Esophagus (tissue), 2 donors: ENCODE measurements around the gene RNF138. TPM values are rescaled to one million over a fixed set of nuclear protein-coding genes. Genes with fewer than 3 reads are reported as not detected.
"Not testable (repeated sequence)": the region's sequence is repeated elsewhere in the genome, so short reads cannot be mapped to it uniquely, and the experiment has no call there.

Source experiments
- H3K27ac ChIP-seq, 2 donors: one replicate each; pipeline ENCODE4 v1.5.1; 2013; ENCODE audit warnings: low read depth in 2 of 2, mild to moderate bottlenecking in 2 of 2, inconsistent platforms in 1 of 2, low read length in 1 of 2, moderate library complexity in 1 of 2
- H3K27me3 ChIP-seq, 2 donors: one replicate each; pipeline ENCODE4 v1.6.1; 2013; ENCODE audit warnings: low read length in 2 of 2, control low read depth in 1 of 2, mild to moderate bottlenecking in 1 of 2; ENCODE audit not compliant: insufficient read depth in 2 of 2, control insufficient read depth in 1 of 2
- H3K36me3 ChIP-seq, 2 donors: one replicate each; pipeline ENCODE4 v1.6.1; 2013; ENCODE audit warnings: low read length in 1 of 2; ENCODE audit not compliant: control insufficient read depth in 2 of 2, insufficient read depth in 2 of 2
- H3K4me1 ChIP-seq, 2 donors: one replicate each; pipeline ENCODE4 v1.6.1; 2013; ENCODE audit warnings: low read length in 1 of 2; ENCODE audit not compliant: control insufficient read depth in 2 of 2, insufficient read depth in 2 of 2
- H3K4me3 ChIP-seq, 2 donors: one replicate each; pipeline ENCODE4 v1.5.1; 2013; ENCODE audit warnings: low read length in 2 of 2, mild to moderate bottlenecking in 2 of 2, low read depth in 1 of 2, moderate library complexity in 1 of 2
- H3K9me3 ChIP-seq, 2 donors: one replicate each; pipeline ENCODE4 v1.6.1; 2013; ENCODE audit warnings: mild to moderate bottlenecking in 2 of 2, low read depth in 1 of 2, low read length in 1 of 2, moderate library complexity in 1 of 2; ENCODE audit not compliant: control insufficient read depth in 2 of 2, insufficient read depth in 1 of 2
- WGBS, 2 donors: extraction: QIAGEN DNeasy Blood & Tissue Kit; methylation state at CpG; one replicate each; pipeline ENCODE4 v1.1.7; 2013; 5-methylcytosine and 5-hydroxymethylcytosine counted together
- polyA plus RNA-seq, 2 donors: library from polyadenylated mRNA; stranded (reverse); fragments of 200-250 nt; gene quantifications; one replicate each; pipeline ENCODE4 v1.2.3, GENCODE V29; 2013
- donor health status: healthy with polysubstance abuse.
- donor health status: Bipolar disorder and iron deficiency.

RNF138 gene
- polyA plus RNA-seq, 2 donors = 7.4 to 11.9 TPM

- H3K27ac ChIP-seq = no peak overlapping the region
- no peak overlapping the region for H3K4me3 ChIP-seq
- H3K36me3 ChIP-seq = no peaks in the 10 kb centered on the region
- H3K9me3 ChIP-seq = no peaks in the 10 kb centered on the region
- WGBS, 2 donors = 53 to 59% methylated on average over 4 of the region's 4 CpGs
- H3K4me1 ChIP-seq = no peaks in the 10 kb centered on the region
- no peaks in the 10 kb centered on the region for H3K27me3 ChIP-seq
Measured at GRCh38 chr18:32072321-32072720, 19.4 kb upstream of the RNF138 start.

GRCh38 chr18:32074206-32074605 lies 17.5 kb upstream of the RNF138 start:
- Histone ChIP-seq H3K27me3 (no peaks in the 10 kb centered on the region), H3K4me3 (no peak overlapping the region), H3K27ac (no peak overlapping the region), H3K36me3 (no peaks in the 10 kb centered on the region), H3K9me3 (no peaks in the 10 kb centered on the region), H3K4me1 (no peaks in the 10 kb centered on the region)
- 97 to 100% methylated on average over 1 of the region's 1 CpG for WGBS, 2 donors

GRCh38 chr18:32078845-32079244 lies 12.8 kb upstream of the RNF138 start:
- Histone ChIP-seq H3K27me3 (no peaks in the 10 kb centered on the region), H3K36me3 (no peaks in the 10 kb centered on the region), H3K27ac (no peak overlapping the region), H3K9me3 (no peaks in the 10 kb centered on the region), H3K4me1 (no peaks in the 10 kb centered on the region), H3K4me3 (no peak overlapping the region)
- WGBS, 2 donors = 83 to 97% methylated on average over 2 of the region's 2 CpGs

GRCh38 chr18:32081881-32082280 lies 9.8 kb upstream of the RNF138 start:
- Histone ChIP-seq H3K4me1 (no peaks in the 10 kb centered on the region), H3K4me3 (no peak overlapping the region), H3K9me3 (no peaks in the 10 kb centered on the region), H3K27ac (no peak overlapping the region), H3K27me3 (no peaks in the 10 kb centered on the region), H3K36me3 (no peaks in the 10 kb centered on the region)
- WGBS, 2 donors = 67 to 69% methylated on average over 1 of the region's 1 CpG

GRCh38 chr18:32083781-32084180 lies 7.9 kb upstream of the RNF138 start:
- H3K4me3 ChIP-seq = no peak overlapping the region
- H3K36me3 ChIP-seq = no peaks in the 10 kb centered on the region
- no peaks in the 10 kb centered on the region for H3K27me3 ChIP-seq
- H3K4me1 ChIP-seq = no peaks in the 10 kb centered on the region
- no peaks in the 10 kb centered on the region for H3K9me3 ChIP-seq
- H3K27ac ChIP-seq = no peak overlapping the region
- 96 to 98% methylated on average over 8 of the region's 8 CpGs for WGBS, 2 donors

- no peak overlapping the region for H3K27ac ChIP-seq
Measured at GRCh38 chr18:32086881-32087280, 4.8 kb upstream of the RNF138 start.

GRCh38 chr18:32090831-32091230 lies 843 bp upstream of the RNF138 start:
- H3K27ac ChIP-seq, H3K27me3 ChIP-seq, H3K4me3 ChIP-seq, H3K9me3 ChIP-seq, H3K36me3 ChIP-seq, H3K4me1 ChIP-seq: not testable (repeated sequence)
- 95 to 96% methylated on average over 16 of the region's 16 CpGs for WGBS, 2 donors

More at GRCh38 chr18:32086881-32087280, 4.8 kb upstream of the RNF138 start:
- no peaks in the 10 kb centered on the region for H3K36me3 ChIP-seq
- 89% methylated on average over 6 of the region's 6 CpGs for WGBS, 2 donors
- no peaks in the 10 kb centered on the region for H3K4me1 ChIP-seq
- no peaks in the 10 kb centered on the region for H3K9me3 ChIP-seq
- H3K27me3 ChIP-seq = no peaks in the 10 kb centered on the region
- no peak overlapping the region for H3K4me3 ChIP-seq

- WGBS, 2 donors = 38 to 39% methylated on average over 7 of the region's 7 CpGs
- H3K4me3 ChIP-seq = peak overlapping the region; percentile 73 to 82
Measured at GRCh38 chr18:32091325-32091723, 350 bp upstream of the RNF138 start.

GRCh38 chr18:32092422-32093101 lies 888 bp downstream of the RNF138 start:
- H3K27me3 ChIP-seq = no peaks in the 10 kb centered on the region
- H3K36me3 ChIP-seq = peaks cover 0 to 3% of the 10 kb centered on the region in 2 donors
- WGBS, 2 donors = 0 to 1% methylated on average over 53 to 77 of the region's 77 CpGs
- no peaks in the 10 kb centered on the region for H3K4me1 ChIP-seq
- no peaks in the 10 kb centered on the region for H3K9me3 ChIP-seq
- peak overlapping the region; percentile 100 for H3K27ac ChIP-seq
- peak overlapping the region; percentile 82 to 97 for H3K4me3 ChIP-seq

More at GRCh38 chr18:32091325-32091723, 350 bp upstream of the RNF138 start:
- H3K27me3 ChIP-seq = no peaks in the 10 kb centered on the region
- no peaks in the 10 kb centered on the region for H3K4me1 ChIP-seq
- peaks cover 0 to 3% of the 10 kb centered on the region in 2 donors for H3K36me3 ChIP-seq
- H3K9me3 ChIP-seq = no peaks in the 10 kb centered on the region
- peak overlapping the region; percentile 100 for H3K27ac ChIP-seq

GRCh38 chr18:32093102-32093511 lies 1.4 kb downstream of the RNF138 start:
- no peaks in the 10 kb centered on the region for H3K9me3 ChIP-seq
- peak overlapping the region; percentile 93 to 96 for H3K27ac ChIP-seq
- H3K4me3 ChIP-seq = peak overlapping the region; percentile 82 to 97
- no peaks in the 10 kb centered on the region for H3K27me3 ChIP-seq
- WGBS, 2 donors = 0 to 1% methylated on average over 32 of the region's 32 CpGs
- H3K36me3 ChIP-seq = peaks cover 0 to 3% of the 10 kb centered on the region in 2 donors
- H3K4me1 ChIP-seq = no peaks in the 10 kb centered on the region
